Ishikawa (cell line): ENCODE data around the gene MEF2A.

Experiments used
- EGR1 ChIP-seq: IDR thresholded peaks from 2 replicates; pipeline ENCODE4 v1.6.1; 2012
- MAX ChIP-seq: IDR thresholded peaks from 2 replicates; pipeline ENCODE4 v1.6.1; 2012
- REST ChIP-seq: IDR thresholded peaks from 2 replicates; pipeline ENCODE4 v1.6.1; 2012; ENCODE audit warnings: low read depth, mild to moderate bottlenecking

GRCh38 chr15:99657996-99658395, 92.2 kb downstream of the MEF2A start:
- TF ChIP-seq EGR1 (no peak), REST (no peak), MAX (no peak)
